HT-29 (cell line): ENCODE measurements around the gene PFKL. TPM values are rescaled to one million over a fixed set of nuclear protein-coding genes. Genes with fewer than 3 reads are reported as not detected.

ENCODE experiments used
- total RNA-seq: library from RNA; depleted of rRNA; stranded (reverse); fragments of >200 nt; shearing (Covaris generic); gene quantifications from 2 replicates; pipeline ENCODE4 v1.2.3, GENCODE V29; 2014; rRNA removed

The PFKL gene
- total RNA-seq, 1 experiment from 2014 or later: 154 TPM

Other genes with a start within 250 kb of the PFKL start
- 6.7 and 20.5 TPM in 2 replicates for gene PWP2, start 192.7 kb upstream of the PFKL start, total RNA-seq
- gene GATD3, start 166.4 kb upstream of the PFKL start, total RNA-seq: 3.4 and 3.9 TPM in 2 replicates
- 1.7 and 2.2 TPM in 2 replicates for gene ICOSLG, start 59.1 kb upstream of the PFKL start, total RNA-seq
- gene DNMT3L, start 38.2 kb upstream of the PFKL start, total RNA-seq: not detected in 2 replicates
- gene AIRE, start 14.2 kb upstream of the PFKL start, total RNA-seq: not detected in 2 replicates
- 21.7 and 21.8 TPM in 2 replicates for gene CFAP410, start 39.3 kb downstream of the PFKL start, total RNA-seq
- 0.60 TPM in 1 of 2 replicates, not detected in the other for gene TRPM2, start 53.6 kb downstream of the PFKL start, total RNA-seq
- 0.08 and 0.10 TPM in 2 replicates for gene LRRC3, start 155.5 kb downstream of the PFKL start, total RNA-seq
- gene KRTAP10-1, start 240.1 kb downstream of the PFKL start, total RNA-seq: not detected in 2 replicates